IMR-90 (cell line): Measurements from ENCODE around the gene MMGT1.

Source experiments
- BHLHE40 ChIP-seq: fragments of 150-350 bp; IDR thresholded peaks from 2 replicates; pipeline ENCODE4 v1.6.1; 2016; ENCODE audit warnings: mild to moderate bottlenecking, low read depth, low read length
- CEBPB ChIP-seq: IDR thresholded peaks from 2 replicates; pipeline ENCODE4 v1.6.1; 2012; ENCODE audit warnings: low read depth, low read length, improper control_type of control experiment
- CHD1 ChIP-seq: IDR thresholded peaks from 2 replicates; pipeline ENCODE4 v1.6.1; 2012; ENCODE audit warnings: low read depth, low read length, improper control_type of control experiment
- CTCF ChIP-seq: conservative IDR thresholded peaks from 2 replicates; pipeline ENCODE4 v1.5.1; 2012; ENCODE audit warnings: mild to moderate bottlenecking, low read depth, low read length, improper control_type of control experiment
- ELK1 ChIP-seq: fragments of 150-350 bp; IDR thresholded peaks from 2 replicates; pipeline ENCODE4 v1.6.1; 2016; ENCODE audit warnings: low read depth, mild to moderate bottlenecking, low read length, moderate library complexity, borderline replicate concordance
- MAFK ChIP-seq: IDR thresholded peaks from 2 replicates; pipeline ENCODE4 v1.6.1; 2012; ENCODE audit warnings: low read depth, low read length, improper control_type of control experiment
- MAZ ChIP-seq: IDR thresholded peaks from 2 replicates; pipeline ENCODE4 v1.6.1; 2012; ENCODE audit warnings: low read depth, mild to moderate bottlenecking, low read length, improper control_type of control experiment, moderate library complexity, borderline replicate concordance
- MXI1 ChIP-seq: IDR thresholded peaks from 2 replicates; pipeline ENCODE4 v1.6.1; 2012; ENCODE audit warnings: low read depth, mild to moderate bottlenecking, low read length, moderate library complexity, borderline replicate concordance
- NFE2L2 ChIP-seq: fragments of 150-350 bp; IDR thresholded peaks from 2 replicates; pipeline ENCODE4 v1.6.1; 2016; ENCODE audit warnings: low read depth, mild to moderate bottlenecking, low read length
- POLR2A ChIP-seq: IDR thresholded peaks from 2 replicates; pipeline ENCODE4 v1.6.1; 2012; ENCODE audit warnings: mild to moderate bottlenecking, low read depth, low read length
- RAD21 ChIP-seq: IDR thresholded peaks from 2 replicates; pipeline ENCODE4 v1.6.1; 2012; ENCODE audit warnings: low read length, improper control_type of control experiment
- RCOR1 ChIP-seq: IDR thresholded peaks from 2 replicates; pipeline ENCODE4 v1.6.1; 2012; ENCODE audit warnings: mild to moderate bottlenecking, low read length, improper control_type of control experiment; ENCODE audit not compliant: insufficient replicate concordance
- SMC3 ChIP-seq: fragments of 150-350 bp; IDR thresholded peaks from 2 replicates; pipeline ENCODE4 v1.6.1; 2016; ENCODE audit warnings: low read depth, mild to moderate bottlenecking, antibody characterized with exemption, low read length, moderate library complexity
- USF2 ChIP-seq: fragments of 150-350 bp; IDR thresholded peaks from 2 replicates; pipeline ENCODE4 v1.6.1; 2017; ENCODE audit warnings: mild to moderate bottlenecking, antibody characterized with exemption, low read length, low read depth

GRCh38 chrX:136016881-136017280 is 43.1 kb upstream of the MMGT1 start:
- TF ChIP-seq CEBPB (no peak), POLR2A (no peak), CTCF (no peak), MAFK (no peak), BHLHE40 (no peak), USF2 (no peak), ELK1 (no peak), RAD21 (no peak), SMC3 (no peak), RCOR1 (no peak), MAZ (no peak), NFE2L2 (no peak), MXI1 (no peak), CHD1 (no peak)
